Measurements from ENCODE around the gene DNPH1. TPM values are rescaled to one million over a fixed set of nuclear protein-coding genes. Genes with fewer than 3 reads are reported as not detected.

DNPH1 gene
- total and polyA plus RNA-seq, 4 experiments from 2014 or later: 32.8 to 159 (median 64.1) TPM

GRCh38 chr6:43253401-43253800, 24.1 kb upstream of the DNPH1 start:
- H3K36me3 Mint-ChIP-seq: no peaks in the 10 kb centered on the region
- ChIA-PET POLR2A (ENCODE audit: partially characterized antibody) (no interaction called here), CTCF (ENCODE audit: partially characterized antibody) (no interaction called here)
- peaks cover 0 to 2% (median 0%) of the 10 kb centered on the region in 8 donors for H3K9me3 Mint-ChIP-seq
- no peak for DNase-seq
- H3K4me1 Mint-ChIP-seq: peaks cover 0 to 7% (median 4%) of the 10 kb centered on the region in 4 donors
- no peak overlapping the region for H3K4me3 Mint-ChIP-seq
- Histone ChIP-seq H3K4me1 (ENCODE audit: insufficient read depth, low read length) (no peaks in the 10 kb centered on the region), H3K4me3 (ENCODE audit: low read length in 2 of 2) (no peak overlapping the region), H3K9me3 (ENCODE audit: control insufficient read depth in 1 of 2, low read length in 2 of 2) (no peaks in the 10 kb centered on the region), H3K36me3 (ENCODE audit: insufficient read depth, low read length) (no peaks in the 10 kb centered on the region), H3K27ac (ENCODE audit: low read depth, low read length) (no peak overlapping the region), H3K27me3 (ENCODE audit: insufficient read depth, low read length) (peaks cover 5% of the 10 kb centered on the region)
- H3K27me3 Mint-ChIP-seq: peaks cover 6 to 21% of the 10 kb centered on the region in 2 donors
- no peak overlapping the region for H3K27ac Mint-ChIP-seq
- intact Hi-C loops (cut with micrococcal nuclease): no loop called here

- DNase-seq: no peak
- intact Hi-C loops (cut with micrococcal nuclease): no loop called here
- H3K36me3 ChIP-seq (ENCODE audit: insufficient read depth, low read length): no peaks in the 10 kb centered on the region
- H3K27me3 ChIP-seq (ENCODE audit: insufficient read depth, low read length): peaks cover 5% of the 10 kb centered on the region
- H3K27me3 Mint-ChIP-seq: peaks cover 6 to 21% of the 10 kb centered on the region in 2 donors
- peak overlapping the region in 2 of 8 donors; percentile 9 to 59 for H3K4me3 Mint-ChIP-seq
- peaks cover 12% of the 10 kb centered on the region for H3K4me1 ChIP-seq (ENCODE audit: insufficient read depth, low read length)
- no peaks in the 10 kb centered on the region for H3K36me3 Mint-ChIP-seq
- H3K4me3 ChIP-seq (ENCODE audit: low read length in 2 of 2): no peak overlapping the region
- ChIA-PET POLR2A (ENCODE audit: partially characterized antibody) (no interaction called here), CTCF (ENCODE audit: partially characterized antibody) (interaction anchor here (2.3 kb wide), 1 partner anchor 21 kb away, joined by 6 read pairs; no protein-coding TSS in a partner anchor)
- H3K27ac ChIP-seq (ENCODE audit: low read depth, low read length): no peak overlapping the region
- peaks cover 8 to 22% (median 13%) of the 10 kb centered on the region in 4 donors for H3K4me1 Mint-ChIP-seq
- peaks cover 0 to 2% (median 0%) of the 10 kb centered on the region in 8 donors for H3K9me3 Mint-ChIP-seq
- H3K27ac Mint-ChIP-seq: peak overlapping the region in 1 of 7 donors; percentile 3
- H3K9me3 ChIP-seq (ENCODE audit: control insufficient read depth in 1 of 2, low read length in 2 of 2): no peaks in the 10 kb centered on the region
Measured at GRCh38 chr6:43250992-43251373, 21.7 kb upstream of the DNPH1 start.

GRCh38 chr6:43248791-43249190, 19.5 kb upstream of the DNPH1 start:
- peaks cover 12% of the 10 kb centered on the region for H3K4me1 ChIP-seq (ENCODE audit: insufficient read depth, low read length)
- H3K36me3 ChIP-seq (ENCODE audit: insufficient read depth, low read length): no peaks in the 10 kb centered on the region
- intact Hi-C loops (cut with micrococcal nuclease): loop anchor here (10.0 kb wide), 1 partner anchor 266 kb away; the partner anchor contains the start of genes LRRC73, POLR1C and YIPF3
- DNase-seq: no peak
- peaks cover 16% of the 10 kb centered on the region for H3K27me3 ChIP-seq (ENCODE audit: insufficient read depth, low read length)
- ChIA-PET POLR2A (ENCODE audit: partially characterized antibody) (interaction anchor here (1.2 kb wide), 1 partner anchor 135 kb away, joined by 3 read pairs; no protein-coding TSS in a partner anchor), CTCF (ENCODE audit: partially characterized antibody) (interaction anchor here (4.0 kb wide), 1 partner anchor 19 kb away, joined by 30 read pairs; the partner anchor contains the start of gene DNPH1)
- H3K4me3 ChIP-seq (ENCODE audit: low read length in 2 of 2): no peak overlapping the region
- peaks cover 0 to 2% (median 0%) of the 10 kb centered on the region in 8 donors for H3K9me3 Mint-ChIP-seq
- H3K36me3 Mint-ChIP-seq: no peaks in the 10 kb centered on the region
- no peak overlapping the region for H3K4me3 Mint-ChIP-seq
- H3K27me3 Mint-ChIP-seq: peaks cover 6 to 19% of the 10 kb centered on the region in 2 donors
- H3K27ac ChIP-seq (ENCODE audit: low read depth, low read length): no peak overlapping the region
- H3K27ac Mint-ChIP-seq: peak overlapping the region in 2 of 7 donors; percentile 57 to 76
- peaks cover 8 to 23% (median 13%) of the 10 kb centered on the region in 4 donors for H3K4me1 Mint-ChIP-seq
- H3K9me3 ChIP-seq (ENCODE audit: control insufficient read depth in 1 of 2, low read length in 2 of 2): no peaks in the 10 kb centered on the region

- Mint-ChIP-seq H3K27me3 (peaks cover 6 to 19% of the 10 kb centered on the region in 2 donors), H3K27ac (peak overlapping the region; percentile 5 to 97 (median 92)), H3K4me3 (peak overlapping the region in 7 of 8 donors; percentile 57 to 90 (median 90)), H3K9me3 (peaks cover 0 to 2% (median 0%) of the 10 kb centered on the region in 8 donors), H3K4me1 (peaks cover 8 to 23% (median 13%) of the 10 kb centered on the region in 4 donors), H3K36me3 (no peaks in the 10 kb centered on the region)
- Histone ChIP-seq H3K4me1 (ENCODE audit: insufficient read depth, low read length) (peaks cover 12% of the 10 kb centered on the region), H3K36me3 (ENCODE audit: insufficient read depth, low read length) (no peaks in the 10 kb centered on the region), H3K9me3 (ENCODE audit: control insufficient read depth in 1 of 2, low read length in 2 of 2) (no peaks in the 10 kb centered on the region), H3K27me3 (ENCODE audit: insufficient read depth, low read length) (peaks cover 18% of the 10 kb centered on the region), H3K4me3 (ENCODE audit: low read length in 2 of 2) (no peak overlapping the region), H3K27ac (ENCODE audit: low read depth, low read length) (peak overlapping the region; percentile 52)
- ChIA-PET CTCF (ENCODE audit: partially characterized antibody) (interaction anchor here (4.0 kb wide), 1 partner anchor 18 kb away, joined by 30 read pairs; the partner anchor contains the start of gene DNPH1), POLR2A (ENCODE audit: partially characterized antibody) (interaction anchor here (1.2 to 3.1 kb wide), 3 partner anchors 19 to 136 kb away, joined by 3 to 12 read pairs (median 3); partner anchors contain the start of genes DNPH1 and ZNF318)
- intact Hi-C loops (cut with micrococcal nuclease): loop anchor here (10.0 kb wide), 1 partner anchor 267 kb away; the partner anchor contains the start of genes LRRC73, POLR1C and YIPF3
- no peak for DNase-seq
Measured at GRCh38 chr6:43248101-43248500, 18.8 kb upstream of the DNPH1 start.

GRCh38 chr6:43247114-43247999, 18.1 kb upstream of the DNPH1 start:
- ChIA-PET POLR2A (ENCODE audit: partially characterized antibody) (interaction anchor here (0.8 to 3.1 kb wide), 11 partner anchors 10 to 608 kb away, joined by 3 to 12 read pairs (median 4); partner anchors contain the start of genes DNPH1, POLR1C, YIPF3 and ZNF318), CTCF (ENCODE audit: partially characterized antibody) (interaction anchor here (0.7 to 4.0 kb wide), 2 partner anchors 18 to 88 kb away, joined by 3 to 30 read pairs; partner anchors contain the start of gene DNPH1)
- Mint-ChIP-seq H3K4me1 (peaks cover 8 to 23% (median 13%) of the 10 kb centered on the region in 4 donors), H3K27me3 (peaks cover 6 to 15% of the 10 kb centered on the region in 2 donors), H3K4me3 (peak overlapping the region in 7 of 8 donors; percentile 85 to 90 (median 90)), H3K36me3 (no peaks in the 10 kb centered on the region), H3K9me3 (peaks cover 0 to 2% (median 0%) of the 10 kb centered on the region in 8 donors), H3K27ac (peak overlapping the region; percentile 86 to 97 (median 93))
- H3K27me3 ChIP-seq (ENCODE audit: insufficient read depth, low read length): peaks cover 25% of the 10 kb centered on the region
- peak overlapping the region; percentile 52 for H3K27ac ChIP-seq (ENCODE audit: low read depth, low read length)
- H3K4me1 ChIP-seq (ENCODE audit: insufficient read depth, low read length): peaks cover 12% of the 10 kb centered on the region
- no peaks in the 10 kb centered on the region for H3K36me3 ChIP-seq (ENCODE audit: insufficient read depth, low read length)
- DNase-seq: peak; percentile 77 to 85 (median 80)
- peak overlapping the region; percentile 70 to 82 for H3K4me3 ChIP-seq (ENCODE audit: low read length in 2 of 2)
- intact Hi-C loops (cut with micrococcal nuclease): loop anchor here (1.0 to 10.0 kb wide), 3 partner anchors 19 to 267 kb away; partner anchors contain the start of genes DNPH1, LRRC73, POLR1C and SRF
- H3K9me3 ChIP-seq (ENCODE audit: control insufficient read depth in 1 of 2, low read length in 2 of 2): no peaks in the 10 kb centered on the region

- H3K36me3 ChIP-seq (ENCODE audit: insufficient read depth, low read length): no peaks in the 10 kb centered on the region
- H3K9me3 Mint-ChIP-seq: peaks cover 0 to under 1% (median 0%) of the 10 kb centered on the region in 8 donors
- ChIA-PET CTCF (ENCODE audit: partially characterized antibody) (interaction anchor here (0.7 to 4.0 kb wide), 2 partner anchors 17 to 89 kb away, joined by 3 to 30 read pairs; partner anchors contain the start of gene DNPH1), POLR2A (ENCODE audit: partially characterized antibody) (interaction anchor here (0.7 to 3.1 kb wide), 10 partner anchors 9 to 607 kb away, joined by 3 to 12 read pairs (median 4); partner anchors contain the start of genes CNPY3, DNPH1, POLR1C and YIPF3)
- H3K36me3 Mint-ChIP-seq: no peaks in the 10 kb centered on the region
- H3K27ac Mint-ChIP-seq: peak overlapping the region in 6 of 7 donors; percentile 28 to 97 (median 88)
- H3K27me3 ChIP-seq (ENCODE audit: insufficient read depth, low read length): peaks cover 33% of the 10 kb centered on the region
- peaks cover 5 to 23% (median 12%) of the 10 kb centered on the region in 4 donors for H3K4me1 Mint-ChIP-seq
- peak in 2 of 5 donors; percentile 27 to 54 for DNase-seq
- H3K27ac ChIP-seq (ENCODE audit: low read depth, low read length): peak overlapping the region; percentile 52
- H3K4me3 Mint-ChIP-seq: peak overlapping the region in 7 of 8 donors; percentile 85 to 90 (median 90)
- peaks cover 10 to 16% of the 10 kb centered on the region in 2 donors for H3K27me3 Mint-ChIP-seq
- intact Hi-C loops (cut with micrococcal nuclease): loop anchor here (1.0 to 10.0 kb wide), 3 partner anchors 18 to 268 kb away; partner anchors contain the start of genes DNPH1, LRRC73, POLR1C and SRF
- peaks cover 12% of the 10 kb centered on the region for H3K4me1 ChIP-seq (ENCODE audit: insufficient read depth, low read length)
- H3K4me3 ChIP-seq (ENCODE audit: low read length in 2 of 2): peak overlapping the region; percentile 70 to 82
- H3K9me3 ChIP-seq (ENCODE audit: control insufficient read depth in 1 of 2, low read length in 2 of 2): no peaks in the 10 kb centered on the region
Measured at GRCh38 chr6:43246301-43247113, 17.2 kb upstream of the DNPH1 start.
